Activated CD8-positive, alpha-beta memory T cell treated with anti-CD3 and anti-CD28 coated beads for 4 hours (primary cell): ENCODE results near the gene INPP4A.

ENCODE experiments used
- DNase-seq, 2 donors: peaks; one replicate each; pipeline ENCODE4 v3.0.0-alpha.2; 2020; ENCODE audit warnings: low read depth in 2 of 2

The INPP4A gene

DNA sequence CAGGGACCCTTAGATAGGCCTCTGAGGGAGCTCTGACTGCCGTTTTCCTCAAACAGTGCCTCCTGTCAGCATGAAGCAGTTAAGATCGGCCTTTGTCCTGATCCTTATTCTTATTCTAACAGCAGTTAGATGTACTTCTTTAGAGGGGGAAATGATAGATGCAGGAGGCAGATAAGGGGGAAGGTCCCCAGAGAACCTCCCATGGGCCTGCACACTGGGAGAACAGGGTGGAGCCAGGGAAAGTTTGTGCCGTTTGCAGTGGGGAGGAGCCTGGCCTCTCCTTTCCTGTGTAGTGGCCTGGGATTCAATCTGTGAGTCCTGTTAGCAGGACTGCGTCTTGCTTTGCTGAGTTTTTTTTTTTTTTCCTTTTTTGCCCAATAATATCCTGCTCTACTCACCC is 7.9 kb upstream of the INPP4A start:
- no peak for DNase-seq

DNA sequence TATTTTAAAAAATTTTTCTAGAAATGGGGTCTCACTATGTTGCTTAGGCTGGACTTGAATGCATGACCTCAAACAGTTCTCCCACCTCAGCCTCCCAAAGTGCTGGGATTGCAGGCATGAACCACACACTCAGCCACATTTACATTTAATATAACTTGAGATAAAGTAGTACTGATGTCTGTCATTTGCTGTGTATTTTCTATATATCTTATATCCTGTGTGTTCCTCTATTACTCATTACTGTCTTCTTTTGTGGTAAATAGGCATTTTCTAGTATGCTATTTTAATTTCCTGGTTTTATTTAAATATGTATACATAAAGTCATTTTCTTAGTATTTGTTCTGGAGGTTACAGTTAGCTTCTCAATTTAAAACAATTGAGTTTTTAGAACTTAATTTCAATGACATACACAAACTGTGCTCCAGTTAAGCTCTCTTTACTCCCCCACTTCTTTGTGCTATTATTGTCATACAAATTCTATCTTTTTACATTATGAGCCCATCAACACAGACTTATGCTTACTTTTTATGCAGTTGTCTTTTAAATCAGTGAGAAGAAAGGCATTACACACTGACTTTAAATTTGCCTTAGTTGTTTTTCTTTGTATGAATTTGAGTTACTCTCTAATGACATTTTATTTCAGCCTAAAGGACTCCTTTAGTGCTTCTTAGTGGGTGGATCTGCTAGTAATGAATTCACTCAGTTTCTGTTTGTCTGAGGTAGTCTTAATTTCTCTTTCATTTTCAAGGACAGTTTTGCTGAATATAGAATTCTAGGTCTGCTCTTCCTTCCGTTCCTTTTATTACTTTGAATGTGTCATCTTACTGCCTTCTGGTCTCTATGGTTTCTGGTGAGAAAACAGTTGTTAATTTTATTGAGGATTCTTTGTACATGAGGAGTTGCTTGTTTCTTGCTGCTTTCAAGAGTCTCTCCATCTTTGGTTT is 6.2 kb upstream of the INPP4A start:
- no peak for DNase-seq

DNA sequence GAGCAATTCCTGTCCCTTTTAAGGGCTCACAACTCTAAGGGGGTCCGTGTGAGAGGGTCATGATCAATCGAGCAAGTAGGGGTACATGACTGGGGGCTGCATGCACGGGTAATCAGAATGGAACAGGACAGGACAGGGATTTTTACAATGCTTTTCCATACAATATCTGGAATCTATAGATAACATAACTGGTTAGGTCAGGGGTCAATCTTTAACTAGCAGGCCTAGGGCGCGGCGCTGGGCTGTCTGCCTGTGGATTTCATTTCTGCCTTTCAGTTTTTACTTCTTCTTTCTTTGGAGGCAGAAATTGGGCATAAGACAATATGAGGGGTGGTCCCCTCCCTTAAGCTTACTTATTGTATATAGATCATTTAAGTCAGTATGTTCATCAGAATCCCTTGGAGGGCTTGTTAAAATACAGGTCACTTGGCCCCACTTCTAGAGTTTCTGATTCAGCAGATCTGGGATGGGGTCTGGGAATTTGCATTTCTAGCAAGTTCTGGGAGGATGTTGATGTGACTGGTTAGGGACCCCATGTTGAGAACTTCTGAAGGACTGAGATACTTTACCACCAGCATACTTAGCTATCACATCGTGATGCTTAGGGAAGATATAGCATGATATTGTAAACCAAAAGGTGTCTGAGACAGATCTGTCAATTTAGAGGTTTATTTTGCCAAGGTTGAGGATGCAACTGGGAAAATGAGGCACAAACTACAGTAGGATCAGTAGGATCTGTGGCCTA is 2.8 kb upstream of the INPP4A start:
- no peak for DNase-seq

DNA sequence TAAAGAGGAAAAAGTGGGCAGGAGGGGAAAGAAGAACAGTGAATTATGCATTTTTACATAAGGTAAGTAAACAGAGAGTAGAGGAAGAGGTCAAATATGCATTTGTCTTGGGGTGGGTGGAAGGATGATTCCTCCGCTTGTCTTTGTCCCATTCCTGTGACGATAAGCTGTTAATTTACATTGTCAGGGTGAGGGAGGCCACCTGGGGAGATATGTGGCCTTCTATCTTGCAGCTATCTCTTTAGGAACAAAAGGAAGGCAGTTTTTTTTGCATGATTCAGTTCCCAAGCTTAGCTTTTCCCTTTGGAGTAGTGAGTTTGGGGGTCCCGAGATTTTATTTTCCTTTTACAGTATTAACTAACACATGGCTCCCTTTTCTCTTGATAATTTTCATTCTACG is 2.2 kb upstream of the INPP4A start:
- no peak for DNase-seq

DNA sequence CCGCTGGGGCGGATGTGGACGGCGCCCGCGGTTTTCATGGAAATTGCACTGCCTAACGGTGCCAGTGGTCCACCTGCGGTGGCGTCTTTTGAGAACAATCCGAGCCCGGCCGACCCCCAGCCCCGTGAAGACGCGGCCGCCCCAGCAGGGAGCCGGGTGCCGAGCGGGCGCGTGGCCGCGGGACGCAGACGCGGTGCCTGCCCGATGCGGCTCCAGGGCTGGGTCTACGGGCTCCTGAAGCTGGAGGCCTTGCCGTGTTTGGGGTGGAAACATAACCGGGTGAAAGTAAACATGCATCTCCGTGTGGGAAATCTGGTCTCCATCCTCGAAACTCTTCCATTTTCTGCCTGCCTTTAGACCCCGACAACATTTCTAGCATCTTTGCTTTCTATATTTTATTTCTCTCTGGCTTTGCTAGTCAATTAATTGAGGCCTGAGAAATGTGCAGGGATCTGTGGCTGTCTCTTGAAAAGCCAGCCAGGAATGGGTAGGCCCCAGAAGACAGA is 572 bp downstream of the INPP4A start:
- DNase-seq = no peak

DNA sequence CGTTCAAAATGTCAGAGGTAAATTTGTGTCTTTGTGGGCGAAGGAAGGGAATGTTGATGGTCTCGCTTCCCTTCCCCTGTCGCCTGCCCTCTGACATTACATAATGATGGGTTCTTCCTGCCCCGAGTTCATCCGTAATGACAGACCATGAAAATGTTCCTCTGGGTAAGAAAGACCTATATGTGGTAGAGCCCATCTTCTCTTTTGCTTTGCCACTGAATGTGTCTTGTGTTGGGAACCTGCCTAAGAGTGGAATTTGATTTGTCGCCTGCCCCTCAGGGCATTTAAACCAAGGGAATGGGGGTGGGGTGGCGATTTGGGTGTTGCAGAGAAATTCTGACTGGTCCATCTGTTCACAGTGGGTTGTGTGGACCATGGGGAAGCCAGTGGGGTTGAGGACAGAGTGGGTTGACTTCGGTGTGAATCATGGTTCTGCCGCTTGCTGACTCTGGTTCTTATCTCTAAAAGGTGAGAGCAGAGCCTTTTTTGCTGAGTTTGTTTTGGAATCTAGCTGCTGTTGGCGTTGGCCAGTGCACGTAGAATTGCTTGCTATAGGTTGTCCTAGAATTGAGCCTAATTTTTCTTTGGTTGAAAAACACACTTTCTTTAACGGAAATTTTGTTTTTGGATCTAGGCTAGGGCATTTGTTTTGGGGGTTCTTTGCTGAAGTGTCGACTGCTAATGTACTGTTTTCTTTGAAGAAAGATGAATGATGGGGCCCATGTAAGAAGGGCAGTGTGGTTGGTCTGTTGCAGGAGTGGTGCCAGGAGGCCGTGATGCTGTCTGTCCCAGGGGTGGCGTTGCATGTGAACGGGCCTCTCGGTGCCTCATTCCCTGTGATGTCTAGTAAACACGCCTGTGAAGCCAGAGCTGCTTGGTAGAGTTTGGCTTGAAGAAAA is 1.3 kb downstream of the INPP4A start:
- no peak for DNase-seq

DNA sequence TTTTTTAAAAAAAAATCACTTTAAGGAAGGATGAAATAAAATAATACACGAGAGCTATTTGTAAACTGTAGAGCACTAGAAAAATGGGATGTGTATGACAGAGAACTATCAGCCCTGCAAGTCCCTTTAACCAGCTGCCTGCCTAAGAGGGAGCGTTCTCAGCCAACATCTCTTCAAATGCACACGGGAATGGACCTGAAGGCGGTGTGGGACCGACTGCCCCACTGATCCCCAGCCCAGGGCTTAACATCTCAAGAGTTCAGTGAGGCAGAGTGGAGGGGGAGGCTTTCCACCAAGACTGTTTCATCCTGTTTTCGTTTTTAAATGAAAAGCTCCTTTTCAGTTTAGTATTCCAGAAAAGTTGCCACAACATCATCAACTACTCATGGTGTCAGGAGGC is 2.2 kb downstream of the INPP4A start:
- no peak for DNase-seq

DNA sequence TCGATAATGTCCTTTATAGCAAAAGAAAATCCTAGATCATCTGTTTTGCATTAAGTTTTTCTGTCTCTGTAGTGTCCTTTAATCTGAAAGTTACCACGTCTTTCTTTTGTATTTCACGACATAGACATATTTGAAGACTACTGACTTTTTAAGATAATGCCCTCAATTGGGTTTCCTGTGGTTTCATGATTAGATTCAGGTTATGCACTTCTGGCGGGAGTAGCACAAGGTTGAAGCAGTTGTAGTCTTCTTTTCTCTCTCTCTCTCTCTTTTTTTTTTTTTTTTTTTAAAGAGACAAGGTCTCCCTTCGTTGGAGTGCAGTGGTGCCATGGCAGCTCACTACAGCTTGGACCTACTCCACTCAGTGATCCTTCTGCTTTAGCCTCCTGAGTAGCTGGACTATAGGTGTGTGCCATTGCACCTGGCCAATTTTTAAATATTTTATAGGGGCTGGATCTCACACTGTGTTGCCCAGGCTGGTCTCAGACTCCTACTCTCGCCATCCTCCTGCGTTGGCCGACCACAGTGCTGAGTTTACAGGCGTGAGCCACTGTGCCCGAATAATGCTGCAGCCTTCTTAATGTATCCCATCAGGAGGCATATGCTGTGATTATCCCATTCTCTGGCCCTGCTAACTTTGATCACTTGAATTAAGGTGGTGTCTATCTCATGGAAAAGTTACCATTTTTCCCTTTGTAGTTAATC is 3.9 kb downstream of the INPP4A start:
- DNase-seq = no peak

DNA sequence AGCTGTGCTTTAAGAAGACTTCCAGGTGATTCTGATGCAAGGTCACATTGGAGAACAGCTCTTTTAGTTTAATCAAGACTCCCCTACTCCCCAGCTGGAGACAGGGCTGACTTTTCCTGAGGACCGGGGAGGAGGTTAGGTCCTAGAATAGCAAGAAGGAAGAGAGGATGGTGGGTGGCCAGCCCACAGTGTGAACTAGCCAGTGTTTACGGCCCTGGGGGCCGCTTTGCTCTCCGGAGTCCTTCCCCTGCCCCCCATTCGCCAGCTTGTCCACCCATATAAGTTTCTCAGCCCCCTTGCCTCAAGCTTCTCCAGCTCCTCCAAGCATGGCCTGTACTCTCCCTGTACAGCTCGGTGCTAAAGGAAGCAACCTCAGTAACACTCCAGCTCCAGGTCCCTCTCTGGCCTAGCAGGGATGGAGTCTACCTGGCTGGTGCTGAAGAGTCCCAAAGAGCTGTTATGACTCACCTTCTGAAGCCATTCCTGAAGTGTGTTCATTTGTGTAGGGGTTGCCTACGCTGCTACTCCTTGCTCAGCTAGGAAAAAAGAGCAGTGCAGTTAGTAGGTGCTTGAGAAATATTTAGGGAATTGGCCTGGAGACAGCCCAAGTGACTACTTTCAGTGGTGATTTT is 7.9 kb downstream of the INPP4A start:
- no peak for DNase-seq

DNA sequence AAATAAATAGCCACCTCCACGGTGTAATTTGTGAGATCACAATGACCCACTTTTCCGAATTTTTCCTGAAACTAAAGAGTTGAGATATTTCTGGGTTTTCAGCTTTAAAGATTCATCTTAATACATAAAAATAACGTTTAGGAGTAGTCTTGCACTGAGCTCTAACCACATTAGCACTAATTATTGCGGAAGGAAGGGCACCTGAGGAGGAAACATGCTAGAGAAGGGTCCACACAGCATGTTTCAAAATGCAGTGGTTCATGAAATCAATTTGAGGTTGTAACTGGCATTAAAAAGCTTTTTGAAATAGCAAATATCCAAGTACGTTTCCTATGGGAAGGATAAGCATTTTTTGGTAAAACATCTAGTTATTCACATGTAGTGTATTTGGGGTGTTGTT is 8.4 kb downstream of the INPP4A start:
- no peak for DNase-seq

DNA sequence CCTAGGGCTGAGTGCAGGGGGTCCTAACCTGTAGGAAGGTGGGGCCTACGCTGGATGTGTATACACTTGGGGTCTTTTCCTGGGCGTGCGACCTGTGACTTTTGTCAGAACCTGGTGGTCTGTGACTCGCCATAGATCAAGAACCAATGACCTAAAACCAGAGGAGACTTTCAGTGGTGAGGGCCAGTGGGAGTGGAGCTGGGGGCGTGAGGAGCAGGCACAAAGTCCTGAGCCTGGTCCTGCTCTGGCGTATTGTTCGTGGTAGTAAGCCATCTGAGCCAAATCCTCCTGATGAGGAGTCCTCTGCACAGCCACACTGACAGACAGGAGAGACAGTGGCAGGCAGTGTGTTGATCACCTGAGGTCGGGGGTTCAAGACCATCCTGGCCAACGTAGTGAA is 8.9 kb downstream of the INPP4A start:
- no peak for DNase-seq

DNA sequence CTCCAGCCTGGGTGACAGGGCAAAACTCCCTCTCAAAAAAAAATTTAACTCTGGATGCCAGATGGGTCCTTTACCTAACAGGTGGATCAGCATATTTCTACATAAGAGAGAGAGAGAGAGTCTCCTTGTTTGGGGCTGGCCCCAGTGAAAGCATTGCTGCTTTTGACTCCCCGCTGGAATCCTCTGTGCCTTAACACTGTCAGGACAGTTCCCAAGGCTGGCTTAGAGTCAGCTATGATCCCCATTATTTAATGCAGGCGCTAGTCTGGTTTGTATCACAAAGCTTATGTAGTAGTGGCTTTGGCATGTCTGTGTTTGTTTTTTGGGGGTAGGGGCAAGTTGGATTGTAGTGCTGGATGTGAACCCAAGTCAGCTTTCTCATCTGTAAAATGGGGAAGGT is 9.4 kb downstream of the INPP4A start:
- no peak for DNase-seq

DNA sequence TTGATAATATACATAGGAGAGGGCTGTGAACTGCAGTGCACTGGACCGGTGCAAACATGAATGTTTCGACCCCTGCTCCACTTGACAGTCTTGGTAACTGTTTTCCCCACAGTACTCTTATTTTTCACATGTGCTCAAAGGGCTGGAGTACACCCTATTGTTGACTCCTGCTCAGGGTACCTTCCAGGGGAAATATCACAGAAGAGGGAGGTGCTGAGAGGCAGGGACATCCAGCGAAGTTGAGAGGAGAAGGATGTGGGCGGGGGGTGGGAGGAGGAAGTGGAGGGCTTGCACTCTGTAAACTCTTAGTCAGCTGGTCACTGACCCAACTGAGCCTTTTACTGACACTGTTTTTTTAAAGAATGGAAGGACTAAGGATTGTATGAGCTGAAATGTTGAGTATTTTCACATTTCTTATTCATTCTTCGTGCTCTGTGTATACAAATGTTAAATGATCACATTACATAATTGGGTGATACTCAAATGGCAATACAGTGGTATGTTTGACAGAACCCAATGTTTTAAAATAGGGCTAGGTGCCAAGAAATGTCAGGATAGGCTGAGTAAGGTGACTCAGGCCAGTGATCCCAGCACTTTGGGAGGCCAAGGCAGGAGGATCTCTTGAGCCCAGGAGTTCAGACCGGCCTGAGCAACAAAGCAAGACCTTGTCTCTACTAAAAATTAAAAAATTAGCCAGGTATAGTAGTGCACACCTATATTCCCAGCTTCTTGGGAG is 10.0 kb downstream of the INPP4A start:
- no peak for DNase-seq

DNA sequence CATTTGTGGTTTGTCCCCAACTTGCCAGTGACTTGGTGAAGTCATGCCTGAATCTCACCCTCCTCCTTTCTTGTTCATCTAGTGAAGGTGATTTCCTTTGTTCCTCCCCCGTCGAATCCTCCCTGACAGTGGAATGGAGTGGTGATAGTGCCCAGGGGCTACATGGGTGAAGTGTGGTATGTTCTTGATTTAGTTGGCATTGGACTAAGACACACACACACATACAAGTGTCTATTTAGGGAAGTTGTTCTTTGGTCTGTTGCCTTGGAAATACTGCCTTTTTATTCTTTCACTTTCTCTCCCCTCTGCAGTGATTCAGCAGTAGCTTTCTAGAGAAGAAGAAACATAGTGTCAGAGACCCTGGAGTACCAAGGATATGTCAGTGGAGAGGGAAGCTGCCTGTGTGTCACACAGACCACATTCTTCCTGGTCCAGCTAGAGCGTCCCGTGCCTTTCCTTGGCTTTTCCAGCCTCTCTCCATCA is 10.9 kb downstream of the INPP4A start:
- DNase-seq = no peak

DNA sequence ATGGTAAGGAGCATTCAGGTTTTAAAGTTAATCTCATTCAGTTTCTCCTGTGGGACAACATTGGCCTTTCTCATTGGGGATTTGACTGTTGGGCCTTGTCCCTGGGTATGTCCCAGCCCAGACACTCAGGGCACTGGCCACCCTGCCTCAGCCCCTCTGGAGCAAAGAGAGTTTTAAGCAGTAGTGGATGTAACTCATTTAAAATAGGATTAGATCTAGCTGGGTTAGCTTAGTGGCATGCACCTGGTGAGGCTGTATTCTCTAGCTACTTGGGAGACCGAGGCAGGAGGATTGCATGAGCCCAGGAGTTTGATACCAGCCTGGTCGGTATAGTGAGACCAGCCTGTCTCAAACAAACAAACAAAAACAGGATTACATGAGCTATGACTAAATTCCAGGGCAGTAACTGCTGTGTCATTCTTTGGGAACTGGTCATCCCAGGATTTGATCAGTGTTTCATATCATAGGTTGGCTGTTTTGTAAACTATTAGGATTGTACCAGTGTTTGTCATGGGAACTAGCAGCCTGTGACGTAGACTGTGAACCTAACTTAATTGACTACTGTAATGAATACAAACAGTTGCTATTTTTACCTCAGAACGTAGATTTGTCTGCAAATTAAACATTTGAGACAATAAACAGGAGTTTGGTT is 12.5 kb downstream of the INPP4A start:
- no peak for DNase-seq

DNA sequence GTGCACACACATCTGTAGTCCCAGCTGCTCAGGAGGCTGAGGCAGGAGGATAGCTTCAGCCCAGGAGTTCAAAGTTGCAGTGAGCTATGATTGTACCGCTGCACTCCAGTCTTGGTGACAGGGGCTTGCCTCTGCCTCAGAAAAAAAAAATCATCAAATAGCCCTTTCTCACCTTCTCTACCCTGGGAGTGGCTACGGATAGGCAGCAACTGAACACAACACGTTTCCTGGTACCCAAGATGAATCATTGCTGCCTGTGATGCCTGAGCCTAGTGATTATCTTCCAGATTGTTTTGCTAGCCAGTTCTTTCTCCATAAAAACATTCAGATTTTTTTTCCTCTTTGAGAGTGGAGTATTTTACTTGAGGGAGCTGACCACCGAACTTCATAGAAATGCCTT is 13.5 kb downstream of the INPP4A start:
- DNase-seq = no peak

DNA sequence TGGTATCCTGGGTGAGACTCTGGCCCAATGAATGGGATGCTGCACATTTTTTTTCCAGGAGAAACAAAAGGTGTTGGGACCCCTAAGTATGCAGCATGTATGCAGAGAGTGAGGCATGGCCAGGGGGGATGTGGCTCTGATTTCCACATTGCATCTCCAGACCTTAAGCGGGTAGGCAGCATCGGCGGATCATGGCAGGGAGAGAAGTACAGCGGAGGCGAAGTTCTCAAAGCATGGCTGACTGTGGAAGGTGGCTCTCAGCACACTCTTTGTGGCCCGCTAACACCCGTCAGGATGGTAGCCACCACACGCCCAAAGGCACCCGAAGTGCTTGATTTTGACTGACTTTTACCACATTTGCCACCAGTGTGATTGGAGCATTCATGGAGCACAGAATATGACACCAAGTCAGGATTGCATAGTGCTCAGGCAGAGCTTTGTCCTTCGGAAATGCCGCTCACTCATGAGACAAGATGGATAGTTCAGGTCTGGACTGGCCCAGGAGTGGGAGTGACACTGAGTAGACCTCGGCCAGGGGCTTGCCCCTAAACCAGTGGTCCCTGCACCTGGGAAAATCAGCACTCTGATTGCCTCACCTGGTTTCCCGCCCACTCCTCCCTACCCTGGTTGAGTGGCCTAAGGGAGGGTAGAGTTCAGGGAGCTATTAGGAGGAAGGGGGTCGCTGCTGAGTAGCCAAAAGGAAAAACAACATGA is 14.2 kb downstream of the INPP4A start:
- DNase-seq = no peak

DNA sequence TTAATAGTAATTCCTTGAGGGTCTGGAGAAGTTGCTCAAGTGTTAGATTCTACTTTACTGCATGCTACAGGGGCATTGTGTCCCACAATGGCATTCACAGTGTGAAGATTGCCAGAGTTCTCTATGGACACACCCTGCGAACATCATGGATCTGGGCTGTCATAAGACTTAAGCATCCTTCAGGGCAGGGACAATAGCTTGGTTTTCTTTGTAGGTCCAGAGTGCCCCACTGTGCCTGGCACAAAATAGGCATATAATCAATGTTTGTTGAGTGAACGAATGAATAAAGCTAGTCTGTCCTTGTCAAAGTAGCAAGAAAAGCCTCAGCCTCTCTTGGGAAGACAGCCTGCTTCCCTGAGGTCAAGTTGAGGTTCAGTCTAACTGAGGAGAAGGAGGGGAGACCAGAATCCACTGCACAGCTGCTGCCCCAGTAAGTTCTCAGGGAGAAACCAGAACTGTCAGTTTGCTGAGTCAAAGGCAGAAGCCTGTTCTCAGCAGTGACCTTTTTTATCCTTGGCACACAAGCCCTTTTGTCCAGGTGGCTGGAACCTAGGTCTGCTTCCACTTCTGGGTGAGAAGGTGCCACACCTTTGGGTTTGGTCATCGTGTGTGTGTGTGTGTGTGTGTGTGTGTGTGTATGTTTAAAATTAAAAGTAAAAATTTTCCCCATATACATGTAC is 15.0 kb downstream of the INPP4A start:
- DNase-seq = no peak
